AG09309 (cell line): Measurements from ENCODE around the gene IKBKE.

Experiments used
- DNase-seq: peaks from one replicate; pipeline ENCODE4 v3.0.0-alpha.2; 2010; ENCODE audit warnings: low read depth
- H3K4me3 ChIP-seq: 2 replicates; pipeline ENCODE4 v1.5.1; 2011; ENCODE audit warnings: mild to moderate bottlenecking, low read depth, low read length, moderate library complexity; ENCODE audit not compliant: control insufficient read depth
- TF ChIP-seq, protein P1 (sequence below): IDR thresholded peaks from 2 replicates; pipeline ENCODE4 v1.5.1; 2011; ENCODE audit warnings: mild to moderate bottlenecking, low read depth, low read length, inconsistent platforms; ENCODE audit not compliant: insufficient read depth, control insufficient read depth; ENCODE audit errors: missing control alignments

IKBKE gene

DNA sequence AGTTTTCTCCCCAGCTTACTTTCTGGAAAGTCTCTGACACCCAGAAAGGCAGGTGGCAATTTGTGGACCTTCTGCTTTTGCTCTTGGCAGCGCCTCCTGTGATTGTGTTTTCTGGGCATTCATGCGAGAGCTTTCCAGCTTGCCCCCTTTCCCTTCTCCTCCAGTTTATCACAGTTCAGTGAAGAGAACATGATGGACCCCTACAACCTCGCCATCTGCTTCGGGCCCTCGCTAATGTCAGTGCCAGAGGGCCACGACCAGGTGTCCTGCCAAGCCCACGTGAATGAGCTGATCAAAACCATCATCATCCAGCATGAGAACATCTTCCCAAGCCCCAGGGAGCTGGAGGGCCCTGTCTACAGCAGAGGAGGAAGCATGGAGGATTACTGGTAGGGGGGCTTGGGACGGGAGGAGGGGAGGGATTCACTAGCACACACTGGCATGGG lies 24.3 kb upstream of the IKBKE start:
- H3K4me3 ChIP-seq, result no peak overlapping the region

DNA sequence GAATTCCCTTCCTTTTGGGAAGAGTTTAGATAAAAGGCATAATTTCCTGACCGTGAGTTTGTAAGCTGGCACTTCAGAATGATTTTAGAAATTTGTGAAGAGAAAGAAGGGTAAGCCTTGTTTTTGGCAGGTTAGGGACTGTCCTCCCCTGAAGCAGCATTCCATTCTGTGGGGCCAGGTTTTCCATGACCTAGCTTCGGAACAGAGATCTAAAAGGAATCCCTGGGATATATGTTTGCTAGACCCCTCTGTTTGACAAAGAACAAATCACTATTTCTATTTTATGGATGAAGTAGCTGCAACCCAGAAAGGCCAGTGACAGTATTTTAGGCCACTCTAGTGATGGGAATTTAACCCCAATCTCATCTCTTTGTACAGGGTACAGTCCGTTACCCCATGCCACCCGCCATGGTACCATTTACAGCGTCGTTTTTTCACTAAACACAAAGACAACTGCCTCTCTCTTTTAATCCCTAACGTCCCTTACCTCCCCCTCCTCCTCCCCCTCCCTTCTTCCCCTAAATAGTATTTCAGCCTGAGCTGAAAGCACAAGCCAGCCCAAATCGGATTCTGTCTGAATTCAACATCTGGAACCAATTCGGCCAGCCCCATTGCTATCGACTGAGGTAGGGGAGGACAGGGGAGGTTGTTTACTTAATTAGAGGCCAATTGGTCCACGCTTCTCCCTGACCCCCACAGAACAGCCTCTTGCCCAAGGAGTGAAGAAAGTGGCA lies 23.4 kb upstream of the IKBKE start:
- H3K4me3 ChIP-seq, result no peak overlapping the region
- DNase-seq, result no peak
- TF ChIP-seq, protein P1, sequence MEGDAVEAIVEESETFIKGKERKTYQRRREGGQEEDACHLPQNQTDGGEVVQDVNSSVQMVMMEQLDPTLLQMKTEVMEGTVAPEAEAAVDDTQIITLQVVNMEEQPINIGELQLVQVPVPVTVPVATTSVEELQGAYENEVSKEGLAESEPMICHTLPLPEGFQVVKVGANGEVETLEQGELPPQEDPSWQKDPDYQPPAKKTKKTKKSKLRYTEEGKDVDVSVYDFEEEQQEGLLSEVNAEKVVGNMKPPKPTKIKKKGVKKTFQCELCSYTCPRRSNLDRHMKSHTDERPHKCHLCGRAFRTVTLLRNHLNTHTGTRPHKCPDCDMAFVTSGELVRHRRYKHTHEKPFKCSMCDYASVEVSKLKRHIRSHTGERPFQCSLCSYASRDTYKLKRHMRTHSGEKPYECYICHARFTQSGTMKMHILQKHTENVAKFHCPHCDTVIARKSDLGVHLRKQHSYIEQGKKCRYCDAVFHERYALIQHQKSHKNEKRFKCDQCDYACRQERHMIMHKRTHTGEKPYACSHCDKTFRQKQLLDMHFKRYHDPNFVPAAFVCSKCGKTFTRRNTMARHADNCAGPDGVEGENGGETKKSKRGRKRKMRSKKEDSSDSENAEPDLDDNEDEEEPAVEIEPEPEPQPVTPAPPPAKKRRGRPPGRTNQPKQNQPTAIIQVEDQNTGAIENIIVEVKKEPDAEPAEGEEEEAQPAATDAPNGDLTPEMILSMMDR, result no peak

More for the DNA sequence above, 24.3 kb upstream of the IKBKE start:
- TF ChIP-seq, protein P1, result no peak
- no peak for DNase-seq

DNA sequence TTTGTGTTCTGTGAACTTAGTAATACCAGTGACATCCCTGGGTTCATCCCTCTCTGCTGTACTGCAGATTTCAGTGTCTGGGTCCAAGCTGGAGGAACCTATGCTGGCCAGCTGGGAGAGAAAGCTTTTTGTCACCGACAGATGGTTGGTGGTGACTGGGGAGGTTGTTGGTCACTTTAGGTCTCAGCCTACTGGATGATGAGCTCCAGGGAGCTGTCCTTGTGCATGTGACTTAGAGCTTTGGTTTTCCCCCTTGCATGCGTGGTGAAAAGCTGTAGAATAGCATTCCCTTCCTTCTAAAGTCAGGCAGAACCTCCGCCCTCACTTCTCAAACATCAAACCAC lies 22.9 kb upstream of the IKBKE start:
- H3K4me3 ChIP-seq, result no peak overlapping the region
- no peak for DNase-seq
- TF ChIP-seq, protein P1, result no peak

GRCh38 chr1:206447792-206448191 lies 22.5 kb upstream of the IKBKE start:
- no peak overlapping the region for H3K4me3 ChIP-seq
- no peak for DNase-seq
- TF ChIP-seq, protein P1, result no peak

DNA sequence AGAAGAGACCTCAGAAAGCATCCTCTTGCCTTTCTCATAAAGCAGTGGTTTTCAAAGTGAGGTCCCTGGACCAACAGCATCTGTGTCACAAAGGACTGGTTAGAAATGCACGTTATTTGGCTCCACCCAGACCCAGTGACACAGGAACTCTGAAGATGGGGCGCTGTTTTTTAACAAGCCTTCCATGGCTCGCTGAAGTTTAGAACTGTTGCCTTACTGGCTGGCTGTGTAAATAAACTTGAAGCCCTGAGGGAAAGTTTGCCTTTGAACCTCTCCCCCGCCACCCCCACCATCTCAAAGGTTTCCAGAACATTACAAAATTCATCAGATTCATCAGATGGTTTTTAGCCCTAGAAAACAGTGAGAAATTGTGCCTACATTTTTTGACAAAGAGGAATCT lies 21.8 kb upstream of the IKBKE start:
- no peak for DNase-seq
- no peak overlapping the region for H3K4me3 ChIP-seq
- TF ChIP-seq, protein P1, result no peak

- TF ChIP-seq, protein P1, result no peak
- no peak for DNase-seq
- H3K4me3 ChIP-seq, result no peak overlapping the region
These were observed 20.7 kb upstream of the IKBKE start for GRCh38 chr1:206449565-206449964.

- TF ChIP-seq, protein P1, result no peak
- H3K4me3 ChIP-seq, result no peak overlapping the region
- no peak for DNase-seq
These were observed 20.0 kb upstream of the IKBKE start for GRCh38 chr1:206450281-206450680.
